Measurements from ENCODE around the gene NAA80.
"Not testable (repeated sequence)": the region's sequence is repeated elsewhere in the genome, so short reads cannot be mapped to it uniquely, and the experiment has no call there.

The NAA80 gene

GRCh38 chr3:50316657-50317242, 17.5 kb upstream of the NAA80 start:
- in situ Hi-C loops (cut with MboI; ENCODE audit: low sequenced_read_pairs) = no loop called here

GRCh38 chr3:50314816-50315215, 15.6 kb upstream of the NAA80 start:
- in situ Hi-C loops (cut with MboI; ENCODE audit: low sequenced_read_pairs) = no loop called here

DNA sequence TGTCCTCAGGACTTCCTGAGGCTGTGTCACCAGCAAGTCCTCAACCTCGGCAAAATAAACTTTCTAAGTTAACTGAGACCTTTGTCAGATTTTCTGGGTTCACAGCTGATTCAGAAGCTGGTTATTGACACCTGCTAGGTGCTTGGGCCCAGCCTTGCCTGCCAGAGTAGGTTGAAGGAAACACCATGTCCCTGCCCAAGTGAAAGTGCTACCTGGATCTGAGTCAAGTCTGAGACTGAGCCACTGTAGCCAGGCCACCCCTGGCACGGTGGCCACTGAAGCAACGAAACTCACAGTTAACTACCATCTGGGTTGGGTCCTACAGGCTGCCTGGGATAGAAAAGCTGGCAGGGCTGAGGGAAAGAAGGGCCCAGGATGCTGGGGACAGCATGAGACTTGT, 15.1 kb upstream of the NAA80 start:
- in situ Hi-C loops (cut with MboI; ENCODE audit: low sequenced_read_pairs) = no loop called here

GRCh38 chr3:50312041-50312440, 12.8 kb upstream of the NAA80 start:
- in situ Hi-C loops (cut with MboI; ENCODE audit: low sequenced_read_pairs) = not testable (repeated sequence)

DNA sequence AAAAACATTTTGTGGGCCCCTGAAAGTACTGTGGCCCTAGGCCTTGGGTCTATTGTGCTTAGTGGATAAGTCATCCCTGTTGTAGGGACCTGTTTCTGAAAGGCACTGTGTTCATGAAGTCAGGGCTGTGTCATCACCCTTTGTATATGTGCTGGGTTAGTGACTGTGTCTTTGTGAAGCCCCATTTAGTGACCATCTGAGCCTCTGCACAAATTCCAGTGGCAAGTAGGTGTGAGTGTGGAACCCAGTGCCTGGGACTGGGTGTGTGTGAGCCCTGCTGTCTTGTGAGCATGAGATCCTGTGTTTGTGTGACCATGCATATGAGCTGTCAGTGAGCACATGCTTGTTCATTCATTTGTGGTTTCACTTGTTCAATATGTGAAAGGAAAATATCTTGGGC, 5.4 kb upstream of the NAA80 start:
- in situ Hi-C loops (cut with MboI; ENCODE audit: low sequenced_read_pairs) = no loop called here

DNA sequence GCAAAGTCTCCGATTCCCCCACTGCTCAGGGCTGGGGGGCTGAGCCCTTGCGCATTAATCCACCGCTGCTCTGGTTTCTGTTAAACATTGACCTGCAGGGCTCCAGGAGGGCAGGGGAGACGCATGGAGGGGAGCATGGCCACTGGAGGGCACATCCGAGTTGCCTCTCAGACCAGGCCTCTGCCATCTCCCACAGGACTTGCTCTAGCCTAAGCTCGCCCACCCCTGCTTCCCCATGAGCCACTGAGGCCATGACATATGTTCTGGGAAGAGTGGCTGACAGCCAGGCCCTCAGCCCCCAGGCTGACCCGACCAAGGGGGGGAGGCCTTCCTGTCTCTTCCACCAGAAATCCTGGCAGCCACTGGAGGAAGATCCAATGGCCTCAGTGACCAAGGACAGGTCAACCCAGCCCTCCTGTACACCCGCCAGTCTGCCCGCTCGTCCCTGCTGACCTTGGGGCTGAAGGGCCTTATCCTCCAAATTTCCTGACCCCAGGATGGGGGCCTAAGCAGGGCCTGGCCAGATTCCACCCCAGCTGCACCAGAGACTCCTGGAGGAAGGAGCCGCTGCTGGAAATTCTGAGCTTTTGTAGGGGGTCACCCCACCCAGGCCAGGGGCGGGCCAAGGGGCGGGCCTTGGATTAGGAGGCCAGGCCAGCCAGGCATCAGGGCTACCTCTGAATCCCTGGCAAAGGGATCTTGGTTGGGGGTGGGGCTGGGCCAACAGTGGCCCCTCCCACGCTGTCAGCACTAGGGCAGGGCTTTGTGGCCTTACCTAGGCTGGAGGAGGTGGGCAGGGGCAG, 4.0 kb upstream of the NAA80 start, which contains the start of gene HYAL1:
TSS of gene HYAL1 (minus strand) at position 562 of the 803 bp plus-strand sequence. CDS start 618 bp downstream, outside the sequence.
- in situ Hi-C loops (cut with MboI; ENCODE audit: low sequenced_read_pairs) = no loop called here

- in situ Hi-C loops (cut with MboI; ENCODE audit: low sequenced_read_pairs) = no loop called here
These were observed 3.1 kb upstream of the NAA80 start for GRCh38 chr3:50302095-50303012.

DNA sequence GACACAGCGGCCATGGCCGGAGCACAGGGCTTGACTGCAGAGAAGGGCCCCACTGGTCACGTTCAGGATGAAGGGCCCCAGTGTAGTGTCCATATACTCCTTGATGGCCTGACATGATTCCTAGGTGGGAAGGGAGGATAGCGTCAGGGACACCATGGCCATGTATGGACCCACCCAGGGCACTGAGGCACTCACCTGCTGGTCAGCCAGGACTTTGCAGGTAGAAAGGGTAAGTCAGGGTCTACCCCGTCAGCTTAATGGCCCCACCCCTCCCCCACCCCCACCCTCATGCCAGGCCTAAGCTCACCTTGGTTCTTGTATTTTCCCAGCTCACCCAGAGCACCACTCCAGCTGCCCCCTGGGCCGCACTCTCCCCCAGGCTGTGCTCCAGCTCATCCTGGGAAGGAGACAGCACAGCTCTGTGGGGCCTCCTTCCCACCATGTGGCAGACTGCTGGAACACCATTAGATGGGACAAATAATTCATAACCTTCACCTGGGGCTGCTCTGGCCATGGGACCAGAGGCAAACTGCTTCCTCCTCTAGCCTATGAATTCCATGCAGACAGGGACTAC, 1.6 kb upstream of the NAA80 start:
- in situ Hi-C loops (cut with MboI; ENCODE audit: low sequenced_read_pairs) = no loop called here

DNA sequence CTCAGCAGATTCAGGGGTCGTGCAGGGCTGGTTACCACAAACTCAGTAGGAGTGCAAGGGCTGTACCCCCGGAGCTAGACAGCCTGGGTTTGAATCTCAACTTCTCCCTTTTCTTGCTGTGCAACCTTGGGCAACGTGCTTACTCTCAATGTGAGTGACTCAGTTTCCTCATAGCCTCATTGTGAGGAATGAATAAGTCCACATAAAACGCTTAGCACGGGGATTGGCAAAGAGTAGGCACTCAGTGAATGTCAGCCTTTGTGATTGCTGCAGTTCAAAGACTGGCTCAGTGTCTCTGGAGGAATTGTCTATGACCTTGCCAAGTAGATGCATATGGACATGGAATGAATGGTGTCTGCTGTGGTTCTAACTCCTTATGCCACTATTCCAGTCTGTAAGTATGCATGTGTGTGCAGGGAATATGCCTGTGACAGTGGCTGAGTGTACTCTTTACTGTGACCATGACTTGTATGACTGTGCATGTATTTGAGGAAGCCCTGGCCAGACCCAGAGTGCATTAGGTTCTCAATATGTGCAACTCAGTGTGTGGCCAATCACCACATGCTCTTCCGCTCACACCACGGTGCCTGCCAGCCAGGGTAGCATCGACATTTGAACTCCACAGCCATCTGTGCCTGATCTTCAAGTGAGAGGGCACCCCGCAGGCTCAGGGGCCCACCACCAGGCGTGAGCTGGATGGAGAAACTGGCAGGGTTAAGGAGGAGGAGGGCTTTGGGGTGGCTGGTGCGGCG, 900 bp upstream of the NAA80 start:
- in situ Hi-C loops (cut with MboI; ENCODE audit: low sequenced_read_pairs) = no loop called here

- in situ Hi-C loops (cut with MboI; ENCODE audit: low sequenced_read_pairs) = no loop called here
These were observed 378 bp upstream of the NAA80 start for GRCh38 chr3:50299638-50299928.

- in situ Hi-C loops (cut with MboI; ENCODE audit: low sequenced_read_pairs) = no loop called here
These were observed 1.1 kb downstream of the NAA80 start for GRCh38 chr3:50297896-50298725.

DNA sequence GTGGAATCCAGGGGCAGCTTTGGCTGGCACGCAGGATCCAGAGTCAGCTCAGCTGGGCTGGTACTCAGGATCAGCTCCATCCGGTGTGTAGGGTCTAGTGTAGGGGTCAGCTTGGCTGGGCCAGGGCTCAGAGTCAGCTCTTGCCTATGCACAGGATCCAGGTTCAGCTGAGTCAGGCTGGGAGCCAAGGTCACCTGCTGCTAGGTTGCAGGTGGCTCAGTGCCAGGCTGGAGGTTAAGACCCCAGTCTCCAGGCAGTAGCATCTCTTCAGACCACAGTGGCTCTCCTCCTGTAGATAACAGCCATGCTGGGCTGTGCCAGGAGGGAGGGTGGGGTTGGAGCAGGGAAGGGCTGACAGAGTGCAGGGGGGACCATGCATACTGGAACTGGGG, 1.8 kb downstream of the NAA80 start:
- in situ Hi-C loops (cut with MboI; ENCODE audit: low sequenced_read_pairs) = no loop called here

- in situ Hi-C loops (cut with MboI; ENCODE audit: low sequenced_read_pairs) = no loop called here
These were observed 2.4 kb downstream of the NAA80 start for GRCh38 chr3:50296721-50297383.

GRCh38 chr3:50295553-50296431, 3.4 kb downstream of the NAA80 start:
- in situ Hi-C loops (cut with MboI; ENCODE audit: low sequenced_read_pairs) = no loop called here

DNA sequence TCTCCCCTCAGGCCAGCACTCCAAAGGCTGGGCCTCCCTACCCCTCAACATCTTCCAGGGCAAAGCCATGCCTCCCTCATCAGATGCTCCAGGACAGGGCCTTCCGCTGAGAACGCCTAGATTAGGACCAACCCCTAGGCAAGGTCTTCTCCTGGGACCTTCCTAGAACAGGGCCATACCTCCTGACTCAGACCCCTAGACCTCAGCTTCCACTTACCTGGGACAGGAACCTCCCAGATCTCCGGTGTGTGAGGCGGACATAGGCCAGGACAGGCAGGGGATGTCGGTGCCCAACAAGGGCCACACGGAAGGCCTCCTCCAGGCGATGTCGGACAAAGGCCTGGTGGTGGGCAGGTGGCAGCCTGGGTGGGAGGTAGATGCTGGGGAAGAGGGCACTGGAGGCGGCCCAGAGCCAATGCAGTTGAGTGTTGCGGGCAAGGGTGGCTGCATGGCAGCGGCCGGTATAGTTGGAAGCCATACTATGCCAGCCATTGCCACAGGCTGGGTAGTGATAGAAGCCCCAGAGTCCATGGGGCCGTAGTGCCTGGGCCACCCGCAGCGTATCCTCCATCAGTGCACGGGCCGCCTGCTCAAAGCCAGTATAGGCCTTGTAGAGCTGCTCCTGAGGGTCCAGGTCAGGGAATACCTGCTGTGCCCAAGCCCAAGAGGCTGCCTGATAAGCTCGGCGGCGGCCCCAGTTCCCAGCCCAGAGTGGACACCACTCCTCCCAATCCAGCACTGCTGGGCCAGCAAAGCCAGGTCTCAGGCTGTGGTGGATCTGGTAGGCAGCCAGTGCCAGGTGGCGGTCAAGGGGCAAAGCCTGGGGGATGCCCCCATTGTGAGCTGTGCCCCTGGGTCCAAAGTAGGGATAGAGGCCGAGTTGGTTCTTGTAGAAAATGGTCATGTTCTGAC, 4.5 kb downstream of the NAA80 start:
- in situ Hi-C loops (cut with MboI; ENCODE audit: low sequenced_read_pairs) = no loop called here

GRCh38 chr3:50294089-50294488, 5.1 kb downstream of the NAA80 start:
- in situ Hi-C loops (cut with MboI; ENCODE audit: low sequenced_read_pairs) = no loop called here

- in situ Hi-C loops (cut with MboI; ENCODE audit: low sequenced_read_pairs) = no loop called here
These were observed 6.0 kb downstream of the NAA80 start for GRCh38 chr3:50293079-50293801.

All from HL-60/S4 (cell line).